NCI-H226 (cell line): ENCODE results near the gene ULK2.
A peak's percentile ranks its signal among the peaks of the same experiment; 100 is the strongest.
"Not testable (repeated sequence)": the region's sequence is repeated elsewhere in the genome, so short reads cannot be mapped to it uniquely, and the experiment has no call there.

Experiments
- DNase-seq: peaks from one replicate; pipeline ENCODE4 v3.0.0-alpha.2; 2015

ULK2 gene

GRCh38 chr17:19860647-19861177, 7.0 kb downstream of the ULK2 start:
- DNase-seq = not testable (repeated sequence)

- no peak for DNase-seq
Observed at GRCh38 chr17:19857640-19858039, 10.1 kb downstream of the ULK2 start.

- peak; percentile 18 for DNase-seq
Observed at GRCh38 chr17:19833914-19834313, 33.8 kb downstream of the ULK2 start.

DNA sequence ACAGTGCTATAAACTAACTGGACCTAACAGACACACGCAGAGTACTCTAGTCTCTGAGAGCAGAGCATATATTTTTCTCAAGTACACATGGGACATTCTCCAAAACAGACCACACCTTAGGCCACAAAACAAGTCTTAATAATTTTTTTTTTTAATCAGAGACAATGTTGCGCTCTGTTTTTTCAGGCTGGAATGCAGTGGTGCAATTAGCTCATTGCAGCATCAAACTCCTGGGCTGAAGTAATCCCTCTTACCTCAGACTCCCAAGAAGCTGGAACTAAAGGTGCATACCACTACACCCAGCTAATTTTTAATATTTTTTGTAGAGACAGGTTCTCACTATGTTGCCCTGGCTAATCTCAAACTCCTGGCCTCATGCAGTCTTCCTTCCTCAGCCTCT, 37.7 kb downstream of the ULK2 start:
- peak; percentile 9 for DNase-seq

GRCh38 chr17:19812407-19812806, 55.3 kb downstream of the ULK2 start:
- no peak for DNase-seq

- no peak for DNase-seq
Observed at GRCh38 chr17:19805006-19805405, 62.7 kb downstream of the ULK2 start.

- DNase-seq = no peak
Observed at GRCh38 chr17:19800571-19800970, 67.2 kb downstream of the ULK2 start.

DNA sequence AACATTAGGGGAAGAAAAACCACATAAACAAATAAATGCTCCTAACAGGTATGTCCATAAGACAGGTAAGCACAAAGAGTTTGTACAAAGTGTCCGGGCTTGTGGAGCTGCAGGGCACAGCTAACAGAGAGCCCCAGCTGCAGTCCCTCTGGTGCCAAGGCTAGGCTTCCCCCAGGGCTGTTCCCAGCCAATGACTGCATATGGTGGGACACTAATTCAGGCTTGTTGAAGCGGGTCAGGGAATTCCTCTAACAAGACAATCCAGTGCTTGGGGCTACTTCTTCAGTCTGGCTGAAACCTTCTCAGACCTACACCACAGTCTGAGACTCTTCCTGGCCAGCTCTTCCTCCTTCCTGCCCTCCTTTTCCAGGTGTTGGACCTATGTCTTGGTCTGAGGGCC, 67.9 kb downstream of the ULK2 start:
- DNase-seq = no peak

DNA sequence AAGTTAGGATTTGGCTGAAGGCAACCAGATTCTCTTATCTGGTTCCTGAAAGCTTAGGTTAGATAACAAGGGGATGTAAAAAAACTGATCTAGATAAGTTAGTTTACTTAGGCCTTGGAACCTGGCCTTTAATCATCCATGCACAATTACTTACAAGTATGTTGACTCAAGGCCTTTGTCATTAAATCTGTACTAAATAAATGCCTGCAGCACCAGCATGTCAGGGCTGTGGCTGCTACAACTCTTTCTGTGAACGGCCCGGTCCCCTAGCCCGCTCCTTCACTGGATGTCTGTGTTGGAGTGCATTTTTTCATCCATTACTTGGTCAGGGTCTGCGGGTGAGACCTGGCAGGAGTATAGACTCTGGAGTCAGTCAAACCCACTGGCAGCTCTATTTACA, 71.3 kb downstream of the ULK2 start:
- no peak for DNase-seq

GRCh38 chr17:19791918-19792550, 75.7 kb downstream of the ULK2 start:
- DNase-seq = no peak

DNA sequence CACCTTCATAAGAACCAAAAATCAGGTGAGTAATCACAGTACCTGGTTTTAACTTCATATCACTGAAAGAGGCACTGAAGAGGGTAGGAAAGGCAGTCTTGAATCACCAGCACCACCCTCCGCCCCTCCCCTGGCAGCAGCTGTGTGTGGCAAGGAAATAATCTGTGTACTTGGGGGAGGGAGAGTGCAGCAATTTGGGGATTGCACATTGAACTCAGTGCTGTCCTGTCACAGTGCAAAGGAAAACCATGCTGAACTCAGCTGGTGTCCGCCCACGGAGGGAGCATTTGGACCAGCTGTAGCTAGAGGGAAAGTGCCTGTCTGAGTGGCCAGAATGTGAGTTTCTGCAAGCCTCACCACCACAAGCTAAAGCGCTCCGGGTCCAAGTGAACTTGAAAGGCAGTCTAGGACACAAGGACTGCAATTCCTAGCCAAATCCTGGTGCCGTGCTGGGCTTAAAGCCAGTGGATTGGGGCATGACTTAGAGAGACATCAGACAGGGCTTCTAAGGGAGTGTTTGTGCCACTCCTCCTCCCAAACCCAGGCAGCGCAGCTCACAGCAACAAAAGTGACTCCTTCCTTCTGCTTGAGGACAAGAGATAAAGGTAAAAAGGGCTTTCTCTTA, 79.9 kb downstream of the ULK2 start:
- no peak for DNase-seq

DNA sequence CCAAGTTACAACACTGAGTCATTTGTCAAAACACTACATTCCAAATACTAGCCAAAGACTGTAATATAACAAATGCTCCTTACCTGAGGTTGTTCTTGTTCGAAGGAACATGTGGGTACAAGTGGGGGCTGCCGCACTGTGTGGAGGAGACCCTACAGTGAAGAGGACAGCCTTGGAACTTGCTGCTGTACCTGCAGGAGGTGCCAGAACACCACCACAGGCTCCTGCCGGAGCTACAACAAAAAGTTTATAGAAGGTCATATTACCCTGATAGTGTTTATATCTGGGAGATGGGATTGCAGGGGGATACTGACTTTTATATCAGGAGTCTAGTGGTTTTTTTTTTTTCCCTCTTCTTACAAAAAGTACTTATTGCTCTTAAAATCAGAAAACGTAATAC, 81.9 kb downstream of the ULK2 start:
- DNase-seq = no peak

DNA sequence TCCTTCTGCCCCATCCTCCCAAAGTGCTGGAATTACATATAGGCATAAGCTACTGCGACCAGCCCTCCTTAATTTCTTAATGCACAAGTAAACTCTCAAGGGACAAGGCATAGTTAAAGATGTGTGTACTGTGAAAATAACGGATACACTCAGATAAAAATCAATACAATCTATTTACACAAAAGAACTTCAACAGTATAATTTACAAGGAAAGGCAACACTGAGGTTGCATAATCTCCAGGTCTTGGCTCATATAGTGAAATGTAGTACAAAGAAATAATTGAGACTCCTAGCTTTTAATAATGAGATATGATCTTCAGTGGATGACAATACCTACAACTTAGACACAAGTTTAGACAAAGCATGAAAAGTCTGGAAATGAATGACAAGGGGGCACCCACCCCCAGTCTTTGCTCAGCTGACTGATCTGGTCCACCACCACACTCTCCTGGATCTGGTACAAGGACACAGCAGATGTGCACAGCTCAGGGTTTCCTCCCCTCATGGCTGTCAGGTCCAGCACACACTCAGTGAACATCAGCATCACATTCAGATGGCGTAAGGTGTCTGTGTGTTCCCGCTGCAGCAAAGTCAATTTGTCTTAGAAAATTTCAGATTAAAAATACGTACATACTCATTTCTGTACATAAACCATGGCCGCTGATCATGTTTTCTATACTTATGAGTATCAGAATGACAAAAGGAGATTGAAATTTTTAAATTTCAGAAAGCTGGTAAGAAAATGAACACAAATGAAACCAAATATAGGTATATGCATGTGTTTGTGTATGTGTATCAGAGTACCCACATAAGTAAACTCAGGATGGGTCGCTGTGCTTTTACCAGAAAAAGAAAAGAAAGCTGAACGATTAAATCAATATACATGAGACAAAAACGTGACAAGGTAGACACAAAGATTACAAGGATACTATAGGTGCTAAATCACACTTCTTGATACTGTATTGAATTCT, 86.0 kb downstream of the ULK2 start:
- no peak for DNase-seq

- no peak for DNase-seq
Observed at GRCh38 chr17:19780846-19781245, 86.9 kb downstream of the ULK2 start.

GRCh38 chr17:19773534-19773933, 94.2 kb downstream of the ULK2 start:
- no peak for DNase-seq

DNA sequence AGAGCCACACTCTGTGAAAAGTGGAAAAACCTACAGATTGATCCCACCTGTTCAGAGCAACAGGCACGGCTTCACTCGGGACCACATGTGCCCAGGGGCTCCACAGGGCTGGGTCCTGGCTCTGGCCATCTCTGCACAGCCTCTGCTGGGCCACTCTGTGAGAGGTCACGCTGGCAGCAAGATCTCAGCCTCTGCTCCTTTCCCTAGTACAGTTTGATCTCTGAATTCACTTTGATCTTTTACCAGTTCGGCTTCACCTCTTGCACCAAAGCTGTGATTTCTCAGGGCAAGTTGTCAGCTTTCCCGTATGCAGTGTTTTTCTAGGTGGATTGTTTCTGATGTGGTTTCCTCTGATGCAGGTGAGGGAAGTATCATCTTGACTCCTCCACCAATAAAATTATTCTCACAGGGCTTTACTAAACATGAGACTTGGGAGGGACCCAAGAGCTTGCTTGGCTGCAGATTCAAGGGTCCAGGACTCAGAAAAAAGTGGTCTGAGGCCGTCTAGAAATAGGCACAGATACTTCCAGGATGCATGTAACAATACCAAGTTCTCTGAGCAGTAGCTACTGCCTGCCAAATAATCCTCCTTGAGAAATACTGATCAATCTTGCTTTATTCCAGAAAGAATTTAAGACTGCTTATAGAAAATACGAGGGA, 95.6 kb downstream of the ULK2 start:
- no peak for DNase-seq

- DNase-seq = no peak
Observed at GRCh38 chr17:19770985-19771735, 96.6 kb downstream of the ULK2 start.

- peak; percentile 53 for DNase-seq
Observed at GRCh38 chr17:19769946-19770652, 97.6 kb downstream of the ULK2 start.

DNA sequence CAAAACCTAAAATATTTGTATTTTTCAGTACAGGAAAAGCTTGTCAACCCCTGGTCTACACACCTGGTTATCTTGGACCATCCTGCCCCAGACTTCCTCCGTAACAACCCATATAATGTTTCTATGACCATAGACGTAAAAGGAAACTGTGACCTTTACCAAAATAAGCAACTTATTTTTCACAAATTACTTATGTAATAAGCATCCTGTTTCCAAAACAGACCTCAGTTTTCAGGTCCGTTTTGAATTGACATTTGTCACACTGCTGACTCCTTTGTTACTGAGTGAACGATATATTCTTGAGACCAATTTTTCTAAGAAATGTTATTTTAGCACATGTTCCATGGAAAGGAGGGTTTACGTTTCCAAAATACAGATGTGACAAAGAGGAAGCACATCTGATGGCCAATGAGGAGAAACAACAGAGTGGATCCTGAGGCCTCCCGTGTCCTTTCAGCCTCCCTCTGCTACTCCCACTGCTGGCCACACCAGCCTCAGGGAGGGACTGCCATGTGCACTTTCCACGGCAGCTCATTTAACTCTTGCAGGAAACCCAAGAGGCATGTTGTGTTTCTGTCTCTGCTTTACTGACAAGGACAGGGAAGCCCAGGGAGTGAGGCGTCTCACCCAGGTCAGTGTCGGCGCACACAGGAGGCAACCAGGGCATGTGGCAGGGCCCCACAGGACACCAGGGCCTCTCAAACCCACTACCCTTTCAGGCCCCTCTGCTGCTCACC, 99.5 kb downstream of the ULK2 start:
- DNase-seq = no peak

DNA sequence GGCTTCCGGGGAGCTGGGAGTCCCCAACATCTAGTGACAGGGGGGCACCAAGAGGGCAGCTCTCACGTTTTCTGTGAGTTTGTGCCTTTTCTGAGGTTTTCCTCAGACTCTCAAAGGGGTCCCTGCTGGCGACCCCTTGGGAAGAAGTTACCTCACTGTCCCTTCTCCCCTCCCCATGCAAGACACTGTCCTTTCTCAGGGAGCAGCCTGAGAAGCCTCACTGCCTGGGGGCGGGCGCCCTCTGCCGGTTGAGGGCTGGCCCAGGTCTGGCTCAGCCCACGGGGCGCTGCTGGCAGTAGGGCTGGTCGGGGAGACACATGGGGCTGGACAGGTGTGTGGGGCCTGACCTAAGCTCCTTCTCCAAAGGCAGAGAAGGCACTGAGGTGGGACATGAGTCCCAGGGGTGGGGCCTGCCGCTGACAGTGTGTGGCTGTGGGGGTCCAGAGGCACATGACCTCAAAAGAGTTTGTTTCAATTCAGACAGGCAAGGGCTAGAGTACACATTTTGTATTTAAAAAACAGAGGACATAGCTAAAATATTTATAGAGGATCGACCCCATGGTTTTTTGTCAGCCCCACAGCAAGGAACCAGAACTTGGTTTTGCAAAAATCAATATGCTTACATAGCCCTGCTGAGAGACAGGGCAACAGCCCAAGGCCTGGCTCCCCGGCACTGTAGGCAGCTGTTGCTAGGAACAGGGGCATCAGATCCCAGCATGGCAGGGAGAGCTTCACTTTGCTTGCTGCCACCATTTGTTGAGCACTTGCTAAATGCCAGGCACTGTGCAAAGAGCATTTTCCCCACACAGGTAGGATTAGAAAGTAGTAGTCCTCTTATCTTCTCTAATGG, 101.1 kb downstream of the ULK2 start:
- peak; percentile 45 for DNase-seq
